Prostate gland (tissue), 2 donors: ENCODE results near the gene SPIN1. TPM values are rescaled to one million over a fixed set of nuclear protein-coding genes. Genes with fewer than 3 reads are reported as not detected.

Source experiments
- DNase-seq: peaks from one replicate; pipeline ENCODE4 v3.0.0-alpha.2; 2019; ENCODE audit warnings: low spot score
- H3K27ac ChIP-seq, 2 donors: fragments of 200-600 bp; sonication (generic); 2 replicates each; pipeline ENCODE4 v1.5.1; 2017 to 2019
- H3K27me3 ChIP-seq: fragments of 200-600 bp; sonication (generic); replicated peaks from 2 replicates; pipeline ENCODE4 v1.5.1; 2019; ENCODE audit not compliant: insufficient read depth
- H3K36me3 ChIP-seq, 2 donors: fragments of 200-600 bp; sonication (generic); 1 replicate in 1 of 2; 2 replicates in 1 of 2; pipeline versions ENCODE4 v1.5.1 to v1.8.1; 2017 to 2019
- H3K4me1 ChIP-seq: fragments of 200-600 bp; sonication (generic); replicated peaks from 2 replicates; pipeline ENCODE4 v1.5.1; 2019
- H3K4me3 ChIP-seq, 2 donors: fragments of 200-600 bp; sonication (generic); 2 replicates each; pipeline ENCODE4 v1.5.1; 2017 to 2019
- H3K9me3 ChIP-seq: fragments of 200-600 bp; sonication (generic); 2 replicates; pipeline ENCODE4 v1.5.1; 2017
- POLR2A ChIP-seq: fragments of 450-650 bp; IDR thresholded peaks from one replicate; pipeline ENCODE4 v1.6.1; 2016; ENCODE audit warnings: antibody characterized with exemption, mild to moderate bottlenecking
- POLR2AphosphoS5 ChIP-seq: sonication (generic); formaldehyde crosslinking; IDR thresholded peaks from one replicate; pipeline ENCODE4 v1.6.1; 2017; ENCODE audit warnings: antibody characterized with exemption
- WGBS: methylation state at CpG from one replicate; pipeline ENCODE4 v1.1.5; 2018; 5-methylcytosine and 5-hydroxymethylcytosine counted together
- intact Hi-C: fragments of 100-400 bp; cut with DNase I; formaldehyde crosslinking; loops from one replicate; pipeline ENCODE4 v1.14.2; 2022
- total RNA-seq, 2 donors: library from RNA; depleted of rRNA; stranded (reverse); fragments of >200 nt; gene quantifications; one replicate each; pipeline ENCODE4 v1.1.0, GENCODE V29; 2016
- TF ChIP-seq, protein P1 (sequence below), 4 experiments: fragments of 200-600 bp in 2 of 4; fragments of 450-650 bp in 2 of 4; sonication (generic) in 2 of 4; IDR thresholded peaks; 1 replicate in 3 of 4; 2 replicates in 1 of 4; pipeline ENCODE4 v1.5.1; 2016 to 2019; ENCODE audit warnings: antibody characterized with exemption in 4 of 4, mild to moderate bottlenecking in 2 of 4, moderate library complexity in 2 of 4

SPIN1 gene
- total RNA-seq, 2 donors from 2014 or later, result 74.5 to 98.5 TPM

DNA sequence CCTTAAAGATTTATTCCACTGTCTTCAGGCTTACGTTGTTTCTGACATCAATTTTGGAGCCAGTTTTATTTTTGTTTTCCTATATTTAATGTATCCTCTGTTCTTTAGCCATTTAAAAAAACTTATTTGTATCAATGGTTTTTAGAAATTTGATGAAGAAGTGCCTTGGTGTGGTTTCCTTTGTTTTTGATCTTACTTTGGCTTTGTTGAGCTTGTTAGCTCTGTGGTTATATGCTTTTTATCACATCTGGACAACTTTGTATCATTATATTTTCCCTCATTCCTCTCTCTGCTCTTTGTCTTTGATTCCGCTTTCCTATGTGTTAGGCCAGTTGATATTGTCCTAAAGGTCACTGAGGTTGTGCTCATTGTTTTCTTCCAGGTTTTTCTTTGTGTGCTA, 58.5 kb downstream of the SPIN1 start:
- Histone ChIP-seq H3K4me3 (no peak overlapping the region), H3K27me3 (no peaks in the 10 kb centered on the region), H3K27ac (no peak overlapping the region), H3K9me3 (no peaks in the 10 kb centered on the region), H3K36me3 (no peaks in the 10 kb centered on the region), H3K4me1 (no peaks in the 10 kb centered on the region)
- TF ChIP-seq POLR2A (no peak), POLR2AphosphoS5 (no peak)
- TF ChIP-seq, protein P1, sequence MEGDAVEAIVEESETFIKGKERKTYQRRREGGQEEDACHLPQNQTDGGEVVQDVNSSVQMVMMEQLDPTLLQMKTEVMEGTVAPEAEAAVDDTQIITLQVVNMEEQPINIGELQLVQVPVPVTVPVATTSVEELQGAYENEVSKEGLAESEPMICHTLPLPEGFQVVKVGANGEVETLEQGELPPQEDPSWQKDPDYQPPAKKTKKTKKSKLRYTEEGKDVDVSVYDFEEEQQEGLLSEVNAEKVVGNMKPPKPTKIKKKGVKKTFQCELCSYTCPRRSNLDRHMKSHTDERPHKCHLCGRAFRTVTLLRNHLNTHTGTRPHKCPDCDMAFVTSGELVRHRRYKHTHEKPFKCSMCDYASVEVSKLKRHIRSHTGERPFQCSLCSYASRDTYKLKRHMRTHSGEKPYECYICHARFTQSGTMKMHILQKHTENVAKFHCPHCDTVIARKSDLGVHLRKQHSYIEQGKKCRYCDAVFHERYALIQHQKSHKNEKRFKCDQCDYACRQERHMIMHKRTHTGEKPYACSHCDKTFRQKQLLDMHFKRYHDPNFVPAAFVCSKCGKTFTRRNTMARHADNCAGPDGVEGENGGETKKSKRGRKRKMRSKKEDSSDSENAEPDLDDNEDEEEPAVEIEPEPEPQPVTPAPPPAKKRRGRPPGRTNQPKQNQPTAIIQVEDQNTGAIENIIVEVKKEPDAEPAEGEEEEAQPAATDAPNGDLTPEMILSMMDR (IDR thresholded peaks at IDR 0.05), result no peak
- intact Hi-C loops, result no loop called here
- WGBS, result 98% methylated on average over 2 of the region's 2 CpGs
- DNase-seq, result no peak

DNA sequence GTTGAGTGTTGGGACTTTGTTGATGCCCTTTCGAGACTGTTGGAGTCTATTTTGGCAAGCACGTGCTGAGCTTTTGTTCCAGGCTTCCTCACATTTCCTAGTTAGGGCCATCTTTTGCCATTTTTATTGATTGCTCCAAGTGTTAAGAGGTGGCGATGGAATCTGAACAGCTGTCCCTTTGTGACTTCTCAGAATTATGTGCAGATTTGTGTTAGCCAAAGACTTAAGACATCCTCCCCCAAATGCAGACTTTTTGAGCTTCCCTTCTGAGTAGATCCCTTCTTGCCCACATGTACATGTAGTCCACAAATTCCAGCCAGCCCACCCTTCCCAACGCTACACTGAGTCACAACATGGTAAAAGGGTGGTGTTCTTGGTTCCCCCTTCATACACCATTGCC, 59.2 kb downstream of the SPIN1 start:
- TF ChIP-seq POLR2A (no peak), POLR2AphosphoS5 (no peak)
- TF ChIP-seq, protein P1 (IDR thresholded peaks at IDR 0.05), result no peak
- H3K4me3 ChIP-seq, result no peak overlapping the region
- no peaks in the 10 kb centered on the region for H3K4me1 ChIP-seq
- no peak for DNase-seq
- no peak overlapping the region for H3K27ac ChIP-seq
- H3K9me3 ChIP-seq, result no peaks in the 10 kb centered on the region
- H3K36me3 ChIP-seq, result no peaks in the 10 kb centered on the region
- intact Hi-C loops, result no loop called here
- WGBS, result 87% methylated on average over 4 of the region's 4 CpGs
- no peaks in the 10 kb centered on the region for H3K27me3 ChIP-seq

DNA sequence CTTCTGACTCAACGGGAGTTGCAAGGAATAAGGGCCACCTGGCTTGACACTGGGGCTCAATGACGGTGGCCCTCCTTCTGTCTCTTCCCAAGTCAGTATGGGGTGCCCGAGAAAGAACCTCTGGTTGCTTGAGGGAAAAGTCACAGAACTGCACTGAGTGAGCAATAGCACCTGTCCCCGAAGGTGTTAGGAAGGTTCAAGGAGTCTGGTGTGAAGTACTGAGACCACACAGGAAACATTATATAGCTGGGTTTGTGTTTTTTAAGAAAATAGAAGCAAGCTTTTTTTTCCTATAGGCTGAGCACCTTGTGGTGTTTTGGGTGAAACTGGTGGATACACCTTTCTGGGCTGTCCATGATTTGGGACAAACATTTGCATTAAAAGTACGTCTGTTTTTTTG, 62.9 kb downstream of the SPIN1 start:
- Histone ChIP-seq H3K9me3 (no peaks in the 10 kb centered on the region), H3K36me3 (no peaks in the 10 kb centered on the region), H3K27ac (no peak overlapping the region), H3K4me1 (no peaks in the 10 kb centered on the region), H3K27me3 (no peaks in the 10 kb centered on the region), H3K4me3 (no peak overlapping the region)
- intact Hi-C loops, result no loop called here
- 92% methylated on average over 5 of the region's 5 CpGs for WGBS
- no peak for DNase-seq
- TF ChIP-seq POLR2AphosphoS5, result no peak
- TF ChIP-seq, protein P1 (IDR thresholded peaks at IDR 0.05), result no peak
- TF ChIP-seq POLR2A, result no peak

DNA sequence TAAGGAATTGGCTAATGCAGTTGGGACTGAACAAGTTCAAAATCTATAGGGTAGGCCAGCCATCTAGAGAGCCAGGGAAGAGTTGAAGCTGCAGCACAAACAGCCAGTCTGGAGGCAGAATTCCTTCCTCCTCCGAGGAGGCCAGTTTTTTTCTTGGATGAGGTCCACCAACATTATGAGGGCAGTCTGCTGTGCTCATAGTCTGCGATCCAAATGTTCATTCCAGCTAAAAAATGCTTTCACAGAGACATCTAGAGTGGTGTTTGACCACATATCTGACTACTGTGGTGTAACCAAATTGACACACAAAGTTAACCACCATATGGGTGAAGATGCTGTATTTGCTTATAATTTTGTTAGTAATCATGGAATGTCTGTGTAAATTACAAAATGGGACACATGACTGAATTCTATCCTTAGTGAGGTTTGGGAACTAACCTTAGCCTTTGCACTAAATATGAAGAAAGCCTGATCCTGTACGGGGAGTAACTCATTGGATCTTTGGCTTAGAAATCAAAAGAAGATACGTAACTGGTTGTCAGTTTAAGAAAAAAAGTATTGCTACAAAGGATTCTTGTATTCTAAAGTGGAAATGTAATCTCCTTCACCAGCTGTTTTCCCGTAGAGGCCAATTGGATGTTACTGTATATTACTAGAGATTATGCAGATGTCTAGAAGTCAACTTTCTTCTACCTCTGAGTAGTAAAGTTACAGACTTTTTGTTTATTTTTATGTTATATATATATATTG, 70.6 kb downstream of the SPIN1 start:
- Histone ChIP-seq H3K4me3 (no peak overlapping the region), H3K9me3 (no peaks in the 10 kb centered on the region), H3K36me3 (no peaks in the 10 kb centered on the region), H3K27me3 (no peaks in the 10 kb centered on the region), H3K27ac (no peak overlapping the region), H3K4me1 (no peaks in the 10 kb centered on the region)
- intact Hi-C loops, result no loop called here
- WGBS, result 64% methylated on average over 5 of the region's 5 CpGs
- TF ChIP-seq, protein P1 (IDR thresholded peaks at IDR 0.05), result no peak
- TF ChIP-seq POLR2AphosphoS5 (no peak), POLR2A (no peak)
- DNase-seq, result no peak

DNA sequence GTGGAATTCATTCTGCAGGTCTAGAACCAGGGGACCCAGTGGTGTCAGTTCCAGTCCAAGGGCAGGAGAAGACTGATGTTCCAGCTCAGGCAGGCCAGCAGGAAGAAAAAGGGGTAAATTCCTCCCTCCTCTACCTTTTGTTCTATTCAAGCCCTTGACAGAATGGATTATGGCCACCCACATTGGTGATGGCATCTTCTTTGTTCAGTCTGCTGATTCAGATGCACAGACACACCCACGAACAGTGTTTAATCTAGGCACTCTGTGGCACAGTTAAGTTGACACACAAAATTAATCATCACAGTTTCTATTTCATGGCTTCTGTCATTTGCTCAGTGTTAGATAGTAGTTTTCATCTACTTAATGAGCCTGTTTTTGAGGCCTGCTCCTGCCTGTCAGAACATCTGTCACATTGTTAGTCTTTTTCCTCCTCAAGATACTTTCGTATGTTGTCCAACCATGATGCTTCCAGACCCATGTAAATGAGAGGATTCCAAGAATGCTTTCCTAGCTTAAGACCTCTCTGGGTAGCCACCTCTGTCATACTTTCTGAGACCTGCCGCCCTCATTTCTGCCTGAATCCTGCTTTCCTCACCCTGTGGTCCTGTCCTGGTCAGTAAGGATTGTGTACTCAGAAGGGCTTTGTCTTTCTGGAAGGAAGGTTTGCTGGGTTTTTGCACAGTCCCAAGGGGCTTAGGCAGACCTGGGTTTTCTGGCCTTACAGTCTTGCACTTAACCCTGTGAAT, 72.5 kb downstream of the SPIN1 start:
- WGBS, result 73% methylated on average over 3 of the region's 3 CpGs
- intact Hi-C loops, result no loop called here
- TF ChIP-seq, protein P1 (IDR thresholded peaks at IDR 0.05), result no peak
- no peak for TF ChIP-seq POLR2AphosphoS5
- no peak for TF ChIP-seq POLR2A

More for the DNA sequence above, 72.5 kb downstream of the SPIN1 start:
- no peak for DNase-seq
- Histone ChIP-seq H3K4me3 (no peak overlapping the region), H3K27me3 (no peaks in the 10 kb centered on the region), H3K36me3 (no peaks in the 10 kb centered on the region), H3K27ac (no peak overlapping the region), H3K4me1 (no peaks in the 10 kb centered on the region), H3K9me3 (no peaks in the 10 kb centered on the region)
